Measurements from ENCODE around the gene WDHD1. TPM values are rescaled to one million over a fixed set of nuclear protein-coding genes. Genes with fewer than 3 reads are reported as not detected.
A peak's percentile ranks its signal among the peaks of the same experiment; 100 is the strongest.

Gene WDHD1
- total RNA-seq, 1 experiment from 2014 or later: 6.5 TPM

- TF ChIP-seq, protein P1, sequence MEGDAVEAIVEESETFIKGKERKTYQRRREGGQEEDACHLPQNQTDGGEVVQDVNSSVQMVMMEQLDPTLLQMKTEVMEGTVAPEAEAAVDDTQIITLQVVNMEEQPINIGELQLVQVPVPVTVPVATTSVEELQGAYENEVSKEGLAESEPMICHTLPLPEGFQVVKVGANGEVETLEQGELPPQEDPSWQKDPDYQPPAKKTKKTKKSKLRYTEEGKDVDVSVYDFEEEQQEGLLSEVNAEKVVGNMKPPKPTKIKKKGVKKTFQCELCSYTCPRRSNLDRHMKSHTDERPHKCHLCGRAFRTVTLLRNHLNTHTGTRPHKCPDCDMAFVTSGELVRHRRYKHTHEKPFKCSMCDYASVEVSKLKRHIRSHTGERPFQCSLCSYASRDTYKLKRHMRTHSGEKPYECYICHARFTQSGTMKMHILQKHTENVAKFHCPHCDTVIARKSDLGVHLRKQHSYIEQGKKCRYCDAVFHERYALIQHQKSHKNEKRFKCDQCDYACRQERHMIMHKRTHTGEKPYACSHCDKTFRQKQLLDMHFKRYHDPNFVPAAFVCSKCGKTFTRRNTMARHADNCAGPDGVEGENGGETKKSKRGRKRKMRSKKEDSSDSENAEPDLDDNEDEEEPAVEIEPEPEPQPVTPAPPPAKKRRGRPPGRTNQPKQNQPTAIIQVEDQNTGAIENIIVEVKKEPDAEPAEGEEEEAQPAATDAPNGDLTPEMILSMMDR (IDR thresholded peaks at IDR 0.05; ENCODE audit: unreplicated experiment): no peak
- CTCF ChIA-PET: interaction anchor here (0.6 to 2.6 kb wide), 17 partner anchors 13 to 426 kb away, joined by 3 to 33 read pairs (median 5); partner anchors contain the start of genes SOCS4 and WDHD1
- DNase-seq (ENCODE audit: unreplicated experiment): no peak
These were observed 25.5 kb upstream of the WDHD1 start for GRCh38 chr14:55052269-55052930.

DNA sequence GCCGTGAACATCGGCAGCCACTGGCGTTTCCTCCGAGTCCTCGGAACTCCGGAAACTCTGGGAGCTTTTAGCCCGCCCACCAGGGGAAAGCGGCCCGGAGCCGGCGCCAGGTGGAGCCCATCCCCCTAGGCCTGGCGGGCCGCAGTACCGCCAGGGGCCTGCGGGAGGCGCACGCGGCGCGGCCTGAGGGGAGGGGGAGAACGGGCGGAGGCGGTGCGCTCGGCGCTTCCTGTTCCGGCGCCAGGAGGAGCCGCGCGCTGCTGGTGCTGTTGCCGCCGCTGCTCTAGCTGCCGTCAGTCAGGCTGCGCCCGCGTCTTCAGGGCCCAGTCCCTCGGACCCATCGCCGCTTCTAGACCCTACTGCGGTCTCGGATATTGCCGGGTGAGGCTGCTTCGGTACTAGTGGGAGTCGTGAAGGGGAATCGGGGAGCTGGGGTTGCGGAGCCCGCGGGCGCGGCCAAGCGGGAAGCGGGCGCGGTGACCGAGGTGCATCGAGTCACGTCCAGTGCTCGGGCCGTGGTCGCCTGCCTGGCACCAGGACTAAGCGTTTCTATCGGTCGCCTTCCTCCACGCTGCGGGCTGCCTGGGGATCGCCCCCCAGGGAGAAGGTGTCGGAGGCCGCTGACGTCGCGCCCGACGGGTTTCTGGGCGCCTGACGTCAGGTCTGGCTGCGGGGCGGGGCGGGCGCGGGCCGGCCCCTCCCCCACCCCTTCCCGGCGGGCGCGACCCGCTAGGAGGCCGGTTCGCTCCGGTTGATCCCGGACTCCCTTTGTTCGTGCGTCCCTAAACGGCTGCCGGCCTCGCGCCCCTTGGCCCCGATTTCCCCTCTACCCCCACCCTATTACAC lies 24.7 kb upstream of the WDHD1 start, which contains the start of gene MAPK1IP1L:
Gene MAPK1IP1L (plus strand): TSS at position 225 of the 846 bp plus-strand sequence. CDS start 10,037 bp downstream, outside the sequence.
- H3K27me3 Mint-ChIP-seq (ENCODE audit: insufficient read depth, unreplicated experiment): no peaks in the 10 kb centered on the region
- BruUV-seq (replicated peaks): no TSS peak
- ChIA-PET CTCF (interaction anchor here (0.6 to 2.6 kb wide), 31 partner anchors 8 to 425 kb away, joined by 3 to 33 read pairs (median 4); partner anchors contain the start of genes SOCS4 and WDHD1), POLR2A (interaction anchor here (0.6 to 6.7 kb wide), 45 partner anchors 8 to 1449 kb away, joined by 3 to 356 read pairs (median 5); partner anchors contain the start of genes LGALS3, SOCS4 and WDHD1)
- TF ChIP-seq, protein P1 (IDR thresholded peaks at IDR 0.05; ENCODE audit: unreplicated experiment): peak; percentile 99
- peak within 1 kb of the TSS; percentile 98 for H3K27ac Mint-ChIP-seq (ENCODE audit: low read depth, unreplicated experiment)
- intact Hi-C loops (cut with micrococcal nuclease): loop anchor here (1.0 to 2.0 kb wide), 3 partner anchors 38 to 110 kb away; partner anchors contain the start of gene LGALS3
- peak; percentile 94 for DNase-seq (ENCODE audit: unreplicated experiment)
- H3K9me3 Mint-ChIP-seq (ENCODE audit: unreplicated experiment): no peaks in the 10 kb centered on the region
- peak within 1 kb of the TSS; percentile 83 for H3K4me3 Mint-ChIP-seq (ENCODE audit: unreplicated experiment)
- peaks cover 43% of the 10 kb centered on the region for H3K36me3 Mint-ChIP-seq (ENCODE audit: insufficient read depth, unreplicated experiment)
- peaks cover 16% of the 10 kb centered on the region for H3K4me1 Mint-ChIP-seq (ENCODE audit: insufficient read depth, unreplicated experiment)

More at GRCh38 chr14:55052269-55052930, 25.5 kb upstream of the WDHD1 start:
- Mint-ChIP-seq H3K4me3 (ENCODE audit: unreplicated experiment) (peak overlapping the region; percentile 83), H3K9me3 (ENCODE audit: unreplicated experiment) (no peaks in the 10 kb centered on the region), H3K27ac (ENCODE audit: low read depth, unreplicated experiment) (peak overlapping the region; percentile 98), H3K27me3 (ENCODE audit: insufficient read depth, unreplicated experiment) (no peaks in the 10 kb centered on the region), H3K36me3 (ENCODE audit: insufficient read depth, unreplicated experiment) (peaks cover 51% of the 10 kb centered on the region), H3K4me1 (ENCODE audit: insufficient read depth, unreplicated experiment) (peaks cover 16% of the 10 kb centered on the region)
- intact Hi-C loops (cut with micrococcal nuclease): loop anchor here (1.0 to 2.0 kb wide), 2 partner anchors 76 to 109 kb away; partner anchors contain the start of gene LGALS3
- TSS peak; percentile 52 for BruUV-seq (replicated peaks)
- POLR2A ChIA-PET: interaction anchor here (0.6 to 6.7 kb wide), 29 partner anchors 9 to 1448 kb away, joined by 3 to 356 read pairs (median 7); partner anchors contain the start of genes LGALS3, SOCS4 and WDHD1

- Mint-ChIP-seq H3K9me3 (ENCODE audit: unreplicated experiment) (no peaks in the 10 kb centered on the region), H3K27me3 (ENCODE audit: insufficient read depth, unreplicated experiment) (no peaks in the 10 kb centered on the region), H3K36me3 (ENCODE audit: insufficient read depth, unreplicated experiment) (peaks cover 38% of the 10 kb centered on the region), H3K4me1 (ENCODE audit: insufficient read depth, unreplicated experiment) (peaks cover 16% of the 10 kb centered on the region), H3K4me3 (ENCODE audit: unreplicated experiment) (peak overlapping the region; percentile 83), H3K27ac (ENCODE audit: low read depth, unreplicated experiment) (peak overlapping the region; percentile 98)
- no peak for DNase-seq (ENCODE audit: unreplicated experiment)
- POLR2A ChIA-PET: interaction anchor here (0.7 to 6.7 kb wide), 38 partner anchors 8 to 605 kb away, joined by 3 to 356 read pairs (median 6); partner anchors contain the start of genes LGALS3, SOCS4 and WDHD1
- intact Hi-C loops (cut with micrococcal nuclease): loop anchor here (1.0 kb wide), 1 partner anchor 38 kb away; no protein-coding TSS in a partner anchor
- CTCF ChIA-PET: interaction anchor here (0.8 to 2.6 kb wide), 26 partner anchors 9 to 195 kb away, joined by 3 to 33 read pairs (median 5); partner anchors contain the start of genes SOCS4 and WDHD1
- TF ChIP-seq, protein P1 (IDR thresholded peaks at IDR 0.05; ENCODE audit: unreplicated experiment): no peak
- no TSS peak for BruUV-seq (replicated peaks)
These were observed 24.2 kb upstream of the WDHD1 start for GRCh38 chr14:55051165-55051422.
